Activated T-cell treated with anti-CD3 and anti-CD28 coated beads, Interleukin-2, amount 50 U/mL, for 48 hours (primary cell): ENCODE data around the gene NUDT8.

Experiments used
- DNase-seq, 2 experiments: peaks; one replicate each; pipeline ENCODE4 v3.0.0-alpha.2; 2020

Gene NUDT8

DNA sequence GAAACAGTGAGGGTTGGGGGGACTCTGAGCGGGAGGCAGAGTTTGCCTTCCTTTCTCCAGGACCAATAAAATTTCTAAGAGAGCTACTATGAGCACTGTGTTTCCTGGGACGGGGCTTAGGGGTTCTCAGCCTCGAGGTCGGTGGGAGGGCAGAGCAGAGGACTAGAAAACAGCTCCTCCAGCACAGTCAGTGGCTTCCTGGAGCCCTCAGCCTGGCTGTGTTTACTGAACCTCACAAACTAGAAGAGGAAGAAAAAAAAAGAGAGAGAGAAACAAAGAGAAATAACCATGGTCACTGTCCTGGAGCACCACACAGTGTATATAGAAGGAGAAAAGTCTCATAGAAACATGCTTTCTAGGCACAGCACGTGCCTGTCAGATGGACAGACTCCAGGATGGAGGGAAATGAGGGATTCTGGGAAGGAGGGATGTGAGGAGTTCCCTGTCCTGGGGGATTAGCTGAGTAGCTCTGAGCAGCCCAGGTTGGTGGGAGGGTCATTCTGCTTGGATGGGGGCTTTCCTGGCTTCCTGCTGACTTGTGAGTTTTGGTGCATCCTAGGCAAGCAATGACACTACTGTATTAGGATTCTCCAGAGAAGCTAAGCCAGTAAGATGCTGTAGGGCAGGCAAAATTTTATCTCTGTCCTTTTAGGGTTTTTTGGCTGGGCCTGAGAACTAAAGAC lies 43.0 kb downstream of the NUDT8 start:
- no peak for DNase-seq

DNA sequence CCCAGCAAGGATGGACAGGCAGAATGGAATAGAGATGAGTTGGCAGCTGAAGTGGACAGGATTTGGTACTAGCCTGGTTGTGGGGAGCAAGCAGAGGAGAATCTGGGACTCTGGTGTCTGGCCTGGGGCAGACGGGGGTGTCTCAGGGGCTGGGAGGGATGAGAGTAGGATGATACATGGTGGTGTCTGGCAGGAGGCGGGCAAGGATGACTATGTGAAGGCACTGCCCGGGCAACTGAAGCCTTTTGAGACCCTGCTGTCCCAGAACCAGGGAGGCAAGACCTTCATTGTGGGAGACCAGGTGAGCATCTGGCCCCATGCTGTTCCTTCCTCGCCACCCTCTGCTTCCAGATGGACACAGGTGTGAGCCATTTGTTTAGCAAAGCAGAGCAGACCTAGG lies 43.8 kb downstream of the NUDT8 start:
- DNase-seq: no peak

DNA sequence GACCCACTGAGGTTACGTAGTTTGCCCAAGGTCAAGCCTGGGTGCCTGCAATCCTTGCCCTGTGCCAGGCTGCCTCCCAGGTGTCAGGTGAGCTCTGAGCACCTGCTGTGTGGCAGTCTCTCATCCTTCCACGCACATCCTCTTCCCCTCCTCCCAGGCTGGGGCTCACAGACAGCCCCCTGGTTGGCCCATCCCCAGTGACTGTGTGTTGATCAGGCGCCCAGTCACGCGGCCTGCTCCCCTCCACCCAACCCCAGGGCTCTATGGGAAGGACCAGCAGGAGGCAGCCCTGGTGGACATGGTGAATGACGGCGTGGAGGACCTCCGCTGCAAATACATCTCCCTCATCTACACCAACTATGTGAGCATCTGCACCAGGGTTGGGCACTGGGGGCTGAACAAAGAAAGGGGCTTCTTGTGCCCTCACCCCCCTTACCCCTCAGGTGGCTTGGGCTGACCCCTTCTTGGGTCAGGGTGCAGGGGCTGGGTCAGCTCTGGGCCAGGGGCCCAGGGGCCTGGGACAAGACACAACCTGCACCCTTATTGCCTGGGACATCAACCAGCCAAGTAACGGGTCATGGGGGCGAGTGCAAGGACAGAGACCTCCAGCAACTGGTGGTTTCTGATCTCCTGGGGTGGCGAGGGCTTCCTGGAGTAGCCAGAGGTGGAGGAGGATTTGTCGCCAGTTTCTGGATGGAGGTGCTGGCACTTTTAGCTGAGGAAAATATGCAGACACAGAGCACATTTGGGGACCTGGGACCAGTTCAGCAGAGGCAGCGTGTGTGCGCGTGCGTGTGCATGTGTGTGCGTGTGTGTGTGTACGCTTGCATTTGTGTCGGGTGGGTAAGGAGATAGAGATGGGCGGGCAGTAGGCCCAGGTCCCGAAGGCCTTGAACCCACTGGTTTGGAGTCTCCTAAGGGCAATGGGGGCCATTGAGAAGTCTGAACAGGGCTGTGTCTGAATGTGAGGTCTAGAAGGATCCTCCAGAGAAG lies 44.6 kb downstream of the NUDT8 start:
- no peak for DNase-seq

DNA sequence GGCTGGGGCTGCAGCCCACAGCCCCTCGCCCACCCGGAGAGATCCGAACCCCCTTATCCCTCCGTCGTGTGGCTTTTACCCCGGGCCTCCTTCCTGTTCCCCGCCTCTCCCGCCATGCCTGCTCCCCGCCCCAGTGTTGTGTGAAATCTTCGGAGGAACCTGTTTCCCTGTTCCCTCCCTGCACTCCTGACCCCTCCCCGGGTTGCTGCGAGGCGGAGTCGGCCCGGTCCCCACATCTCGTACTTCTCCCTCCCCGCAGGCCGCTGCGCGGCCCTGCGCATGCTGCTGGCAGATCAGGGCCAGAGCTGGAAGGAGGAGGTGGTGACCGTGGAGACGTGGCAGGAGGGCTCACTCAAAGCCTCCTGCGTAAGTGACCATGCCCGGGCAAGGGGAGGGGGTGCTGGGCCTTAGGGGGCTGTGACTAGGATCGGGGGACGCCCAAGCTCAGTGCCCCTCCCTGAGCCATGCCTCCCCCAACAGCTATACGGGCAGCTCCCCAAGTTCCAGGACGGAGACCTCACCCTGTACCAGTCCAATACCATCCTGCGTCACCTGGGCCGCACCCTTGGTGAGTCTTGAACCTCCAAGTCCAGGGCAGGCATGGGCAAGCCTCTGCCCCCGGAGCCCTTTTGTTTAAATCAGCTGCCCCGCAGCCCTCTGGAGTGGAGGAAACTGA lies 45.4 kb downstream of the NUDT8 start:
- DNase-seq: peak; percentile 47 to 60

DNA sequence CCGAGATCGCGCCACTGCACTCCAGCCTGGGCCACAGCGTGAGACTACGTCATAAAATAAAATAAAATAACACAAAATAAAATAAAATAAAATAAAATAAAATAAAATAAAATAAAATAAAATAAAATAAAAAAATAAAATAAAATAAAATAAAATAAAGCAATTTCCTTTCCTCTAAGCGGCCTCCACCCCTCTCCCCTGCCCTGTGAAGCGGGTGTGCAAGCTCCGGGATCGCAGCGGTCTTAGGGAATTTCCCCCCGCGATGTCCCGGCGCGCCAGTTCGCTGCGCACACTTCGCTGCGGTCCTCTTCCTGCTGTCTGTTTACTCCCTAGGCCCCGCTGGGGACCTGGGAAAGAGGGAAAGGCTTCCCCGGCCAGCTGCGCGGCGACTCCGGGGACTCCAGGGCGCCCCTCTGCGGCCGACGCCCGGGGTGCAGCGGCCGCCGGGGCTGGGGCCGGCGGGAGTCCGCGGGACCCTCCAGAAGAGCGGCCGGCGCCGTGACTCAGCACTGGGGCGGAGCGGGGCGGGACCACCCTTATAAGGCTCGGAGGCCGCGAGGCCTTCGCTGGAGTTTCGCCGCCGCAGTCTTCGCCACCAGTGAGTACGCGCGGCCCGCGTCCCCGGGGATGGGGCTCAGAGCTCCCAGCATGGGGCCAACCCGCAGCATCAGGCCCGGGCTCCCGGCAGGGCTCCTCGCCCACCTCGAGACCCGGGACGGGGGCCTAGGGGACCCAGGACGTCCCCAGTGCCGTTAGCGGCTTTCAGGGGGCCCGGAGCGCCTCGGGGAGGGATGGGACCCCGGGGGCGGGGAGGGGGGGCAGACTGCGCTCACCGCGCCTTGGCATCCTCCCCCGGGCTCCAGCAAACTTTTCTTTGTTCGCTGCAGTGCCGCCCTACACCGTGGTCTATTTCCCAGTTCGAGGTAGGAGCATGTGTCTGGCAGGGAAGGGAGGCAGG lies 46.2 kb downstream of the NUDT8 start, which contains the start of gene GSTP1:
Gene GSTP1, plus strand, starts transcription at position 566 of the 958 bp plus-strand sequence. Its CDS starts 32 bp downstream, at position 598.
- peak; percentile 87 to 89 for DNase-seq

DNA sequence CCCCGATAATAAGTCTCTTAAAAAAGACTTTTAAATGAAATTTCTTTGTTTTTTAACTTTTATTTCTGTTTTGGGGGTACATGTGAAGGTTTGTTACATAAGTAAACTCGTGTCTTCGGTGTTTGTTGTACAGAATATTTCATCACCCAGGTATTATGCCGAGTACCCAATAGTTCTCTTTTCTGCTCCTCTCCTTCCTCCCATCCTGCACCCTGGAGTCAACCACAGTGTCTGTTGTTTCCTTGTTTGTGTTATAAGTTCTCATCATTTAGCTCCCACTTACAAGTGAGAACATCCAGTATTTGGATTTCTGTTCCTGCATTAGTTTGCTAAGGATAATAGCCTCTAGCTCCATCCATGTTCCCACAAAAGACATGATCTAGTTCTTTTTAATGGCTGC lies 47.7 kb downstream of the NUDT8 start:
- no peak for DNase-seq

DNA sequence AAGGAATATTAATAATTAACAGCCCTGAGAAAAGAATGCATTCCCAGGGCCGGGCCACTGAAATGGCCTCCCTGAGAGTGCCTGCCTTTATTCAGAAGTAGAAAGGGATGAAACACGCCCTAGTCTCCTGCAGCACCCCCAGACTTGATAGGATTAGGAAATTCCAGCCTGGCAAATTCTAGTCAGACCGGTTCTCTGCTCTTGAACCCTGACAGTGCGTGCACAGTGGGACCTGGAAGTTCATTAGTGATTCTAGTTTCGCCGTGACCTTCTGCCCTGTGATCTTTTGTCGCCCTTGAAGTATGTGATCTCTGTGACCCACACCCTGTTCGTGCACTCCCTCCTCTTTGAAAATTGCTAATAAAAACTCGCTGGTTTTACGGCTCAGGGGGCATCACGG lies 48.3 kb downstream of the NUDT8 start:
- DNase-seq: no peak

DNA sequence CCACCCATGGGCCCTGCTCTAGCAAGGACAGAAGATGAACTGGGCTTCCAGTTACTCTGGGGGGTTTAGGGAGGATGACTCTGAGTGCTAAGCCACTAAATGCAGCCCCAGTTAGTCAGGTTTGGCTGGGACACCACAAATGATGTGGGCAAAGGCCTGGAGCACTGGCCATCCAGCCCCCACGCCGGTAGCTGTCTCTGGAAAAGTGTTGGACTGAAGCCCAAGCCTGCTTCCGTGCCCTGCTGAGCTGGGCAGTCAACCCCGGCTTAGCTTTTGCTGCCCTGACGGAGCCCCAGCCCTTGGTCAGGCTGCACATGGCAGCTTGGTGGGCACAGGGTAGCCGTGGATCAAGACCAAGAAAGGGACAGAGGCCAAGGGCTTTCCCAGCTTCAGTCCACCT lies 51.8 kb downstream of the NUDT8 start:
- DNase-seq: no peak
